Measurements from ENCODE around the gene MAPT.
"Not testable (repeated sequence)": the region's sequence is repeated elsewhere in the genome, so short reads cannot be mapped to it uniquely, and the experiment has no call there.

The MAPT gene

DNA sequence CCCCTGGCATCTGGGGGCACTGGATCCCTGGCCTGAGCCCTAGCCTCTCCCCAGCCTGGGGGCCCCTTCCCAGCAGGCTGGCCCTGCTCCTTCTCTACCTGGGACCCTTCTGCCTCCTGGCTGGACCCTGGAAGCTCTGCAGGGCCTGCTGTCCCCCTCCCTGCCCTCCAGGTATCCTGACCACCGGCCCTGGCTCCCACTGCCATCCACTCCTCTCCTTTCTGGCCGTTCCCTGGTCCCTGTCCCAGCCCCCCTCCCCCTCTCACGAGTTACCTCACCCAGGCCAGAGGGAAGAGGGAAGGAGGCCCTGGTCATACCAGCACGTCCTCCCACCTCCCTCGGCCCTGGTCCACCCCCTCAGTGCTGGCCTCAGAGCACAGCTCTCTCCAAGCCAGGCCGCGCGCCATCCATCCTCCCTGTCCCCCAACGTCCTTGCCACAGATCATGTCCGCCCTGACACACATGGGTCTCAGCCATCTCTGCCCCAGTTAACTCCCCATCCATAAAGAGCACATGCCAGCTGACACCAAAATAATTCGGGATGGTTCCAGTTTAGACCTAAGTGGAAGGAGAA lies 118.2 kb downstream of the MAPT start:
- Histone ChIP-seq H3K4me1 (peaks cover 0 to 34% (median 8%) of the 10 kb centered on the region in 10 experiments; a peak in 9 of 20 replicates), H3K9ac (no peak overlapping the region), H4K20me1 (no peaks in the 10 kb centered on the region; a peak in 1 of 22 replicates), H3K27me3 (no peaks in the 10 kb centered on the region), H3K9me3 (replicated peaks in 1 of 11) (no peaks in the 10 kb centered on the region), H3K36me3 (no peaks in the 10 kb centered on the region), H3K27ac (no peak overlapping the region), H3K4me3 (no peak overlapping the region), H3K4me2 (no peak overlapping the region)
- no peak for TF ChIP-seq Cebpa-rat (IDR thresholded peaks at IDR 0.05)

GRCh38 chr17:46013127-46013501 lies 118.8 kb downstream of the MAPT start:
- Histone ChIP-seq H3K4me2 (no peak overlapping the region), H3K4me3 (no peak overlapping the region), H3K4me1 (peaks cover 0 to 29% (median 7%) of the 10 kb centered on the region in 10 experiments; a peak in 9 of 20 replicates), H3K27ac (no peak overlapping the region), H3K9me3 (replicated peaks in 1 of 11) (no peaks in the 10 kb centered on the region), H4K20me1 (no peaks in the 10 kb centered on the region; a peak in 1 of 22 replicates), H3K27me3 (no peaks in the 10 kb centered on the region), H3K9ac (no peak overlapping the region), H3K36me3 (no peaks in the 10 kb centered on the region)
- no peak for TF ChIP-seq Cebpa-rat (IDR thresholded peaks at IDR 0.05)

GRCh38 chr17:46013502-46014165 lies 119.3 kb downstream of the MAPT start:
- no peak overlapping the region for H3K4me3 ChIP-seq
- no peak overlapping the region for H3K4me2 ChIP-seq
- no peak for TF ChIP-seq Cebpa-rat (IDR thresholded peaks at IDR 0.05)
- peaks cover 0 to 28% (median 7%) of the 10 kb centered on the region in 10 experiments; a peak in 8 of 20 replicates for H3K4me1 ChIP-seq
- no peaks in the 10 kb centered on the region; a peak in 1 of 22 replicates for H4K20me1 ChIP-seq
- H3K9me3 ChIP-seq (replicated peaks in 1 of 11) = no peaks in the 10 kb centered on the region
- H3K9ac ChIP-seq = no peak overlapping the region
- H3K27ac ChIP-seq = no peak overlapping the region
- H3K36me3 ChIP-seq = no peaks in the 10 kb centered on the region
- H3K27me3 ChIP-seq = no peaks in the 10 kb centered on the region

DNA sequence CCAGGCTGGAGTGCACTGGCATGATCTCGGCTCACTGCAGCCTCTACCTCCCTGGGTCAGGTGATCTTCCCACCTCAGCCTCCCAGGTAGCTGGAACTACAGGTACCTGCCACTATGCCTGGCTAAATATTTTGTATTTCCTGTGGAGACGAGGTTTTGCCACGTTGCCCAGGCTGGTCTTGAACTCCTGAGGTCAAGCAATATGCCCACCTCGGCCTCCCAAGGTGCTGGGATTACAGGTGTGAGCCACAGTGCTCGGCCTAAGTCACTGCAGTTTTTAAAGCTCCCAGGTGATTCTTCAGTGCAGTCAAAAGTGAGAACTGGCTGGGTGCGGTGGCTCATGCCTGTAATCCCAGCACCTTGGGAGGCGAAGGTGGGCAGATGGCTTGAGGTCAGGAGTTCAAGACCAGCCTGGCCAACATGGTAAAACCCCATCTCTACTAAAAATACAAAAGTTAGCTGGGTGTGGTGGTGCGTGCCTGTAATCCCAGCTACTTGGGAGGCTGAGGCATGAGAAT lies 125.1 kb downstream of the MAPT start:
- H3K36me3 ChIP-seq = peaks cover 0 to 22% (median 6%) of the 10 kb centered on the region in 11 experiments; a peak in 10 of 22 replicates
- H3K4me3 ChIP-seq; H3K27ac ChIP-seq; H3K9me3 ChIP-seq (replicated peaks in 1 of 11); H3K27me3 ChIP-seq; H3K9ac ChIP-seq; H4K20me1 ChIP-seq: not testable (repeated sequence)
- peaks cover 8 to 24% (median 12%) of the 10 kb centered on the region in 10 experiments for H3K4me1 ChIP-seq
- H3K4me2 ChIP-seq = peak overlapping the region in 1 of 11 experiments; percentile 49; a peak in 1 of 22 replicates

- Histone ChIP-seq H3K36me3 (peaks cover 0 to 24% (median 6%) of the 10 kb centered on the region in 11 experiments; a peak in 10 of 22 replicates), H3K9me3 (replicated peaks in 1 of 11) (no peaks in the 10 kb centered on the region), H3K27me3 (no peaks in the 10 kb centered on the region), H3K4me1 (peaks cover 15 to 32% (median 19%) of the 10 kb centered on the region in 10 experiments), H3K4me2 (peak overlapping the region in 2 of 11 experiments; percentile 49 to 58; a peak in 4 of 22 replicates), H4K20me1 (peaks cover 0 to 6% (median 4%) of the 10 kb centered on the region in 11 experiments; a peak in 13 of 22 replicates), H3K27ac (peak overlapping the region in 3 of 11 experiments; percentile 42 to 61 (median 53); a peak in 5 of 22 replicates), H3K4me3 (no peak overlapping the region), H3K9ac (no peak overlapping the region)
- no peak for TF ChIP-seq Cebpa-rat (IDR thresholded peaks at IDR 0.05)
Measured at GRCh38 chr17:46020023-46020761, 125.8 kb downstream of the MAPT start.

DNA sequence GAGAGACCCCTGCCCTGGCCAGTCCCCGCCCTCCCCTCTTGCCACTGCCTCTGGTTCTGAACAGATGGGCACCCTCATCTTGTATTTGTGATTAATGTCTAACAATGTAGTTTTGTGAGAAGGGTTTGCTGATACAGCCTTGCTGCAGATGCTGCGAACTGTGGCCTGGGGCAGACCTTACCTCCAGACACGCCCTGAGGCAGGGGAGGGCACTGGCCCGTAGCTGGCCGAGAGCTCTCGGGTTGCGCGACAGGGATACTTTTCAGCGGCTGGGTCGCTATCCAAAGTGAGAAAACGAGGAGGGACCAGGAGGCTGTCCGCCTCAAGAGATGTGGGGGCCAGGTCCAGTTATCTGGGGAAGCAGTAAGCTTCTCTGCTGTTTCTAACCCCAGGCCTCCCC lies 126.6 kb downstream of the MAPT start:
- no peaks in the 10 kb centered on the region for H3K27me3 ChIP-seq
- peak overlapping the region in 1 of 11 experiments; percentile 42; a peak in 1 of 22 replicates for H3K27ac ChIP-seq
- peaks cover 0 to 14% (median 12%) of the 10 kb centered on the region in 11 experiments; a peak in 18 of 22 replicates for H4K20me1 ChIP-seq

GRCh38 chr17:46023366-46023765 lies 129.0 kb downstream of the MAPT start:
- not testable (repeated sequence) for H3K27me3 ChIP-seq; H3K4me3 ChIP-seq; H3K27ac ChIP-seq; H3K9me3 ChIP-seq (replicated peaks in 1 of 11)
- Histone ChIP-seq H3K4me2 (peak overlapping the region in 5 of 11 experiments; percentile 8 to 96 (median 78); a peak in 5 of 22 replicates), H4K20me1 (peaks cover 4 to 38% (median 34%) of the 10 kb centered on the region in 11 experiments; a peak in 20 of 22 replicates), H3K4me1 (peaks cover 47 to 63% (median 51%) of the 10 kb centered on the region in 10 experiments), H3K36me3 (peaks cover 0 to 32% (median 7%) of the 10 kb centered on the region in 11 experiments; a peak in 14 of 22 replicates), H3K9ac (0 out of 22 replicates have a peak overlapping the region, but pooled peaks of 1 of the 11 experiments have one; percentile 24)

More for the DNA sequence above, 126.6 kb downstream of the MAPT start:
- Histone ChIP-seq H3K4me2 (no peak overlapping the region), H3K4me3 (no peak overlapping the region), H3K36me3 (peaks cover 0 to 24% (median 6%) of the 10 kb centered on the region in 11 experiments; a peak in 10 of 22 replicates), H3K4me1 (peaks cover 24 to 40% (median 27%) of the 10 kb centered on the region in 10 experiments), H3K9ac (no peak overlapping the region), H3K9me3 (replicated peaks in 1 of 11) (no peaks in the 10 kb centered on the region)
- TF ChIP-seq Cebpa-rat (IDR thresholded peaks at IDR 0.05) = no peak

DNA sequence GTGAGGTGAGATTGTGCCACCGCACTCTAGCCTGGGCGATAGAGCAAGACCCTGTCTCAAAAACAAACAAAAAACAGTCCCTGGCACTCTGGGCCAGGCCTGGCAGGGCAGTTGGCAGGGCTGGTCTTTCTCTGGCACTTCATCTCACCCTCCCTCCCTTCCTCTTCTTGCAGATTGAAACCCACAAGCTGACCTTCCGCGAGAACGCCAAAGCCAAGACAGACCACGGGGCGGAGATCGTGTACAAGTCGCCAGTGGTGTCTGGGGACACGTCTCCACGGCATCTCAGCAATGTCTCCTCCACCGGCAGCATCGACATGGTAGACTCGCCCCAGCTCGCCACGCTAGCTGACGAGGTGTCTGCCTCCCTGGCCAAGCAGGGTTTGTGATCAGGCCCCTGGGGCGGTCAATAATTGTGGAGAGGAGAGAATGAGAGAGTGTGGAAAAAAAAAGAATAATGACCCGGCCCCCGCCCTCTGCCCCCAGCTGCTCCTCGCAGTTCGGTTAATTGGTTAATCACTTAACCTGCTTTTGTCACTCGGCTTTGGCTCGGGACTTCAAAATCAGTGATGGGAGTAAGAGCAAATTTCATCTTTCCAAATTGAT lies 129.5 kb downstream of the MAPT start:
- H3K36me3 ChIP-seq = peaks cover 0 to 37% (median 11%) of the 10 kb centered on the region in 11 experiments; a peak in 15 of 22 replicates
- H4K20me1 ChIP-seq = peaks cover 9 to 43% (median 40%) of the 10 kb centered on the region in 11 experiments; a peak in 20 of 22 replicates
- peak overlapping the region in 9 of 11 experiments; percentile 1 to 96 (median 24); a peak in 14 of 22 replicates for H3K4me2 ChIP-seq
- peaks cover 52 to 69% (median 56%) of the 10 kb centered on the region in 10 experiments for H3K4me1 ChIP-seq
- no peak overlapping the region for H3K27ac ChIP-seq
- no peaks in the 10 kb centered on the region for H3K27me3 ChIP-seq
- no peak for TF ChIP-seq Cebpa-rat (IDR thresholded peaks at IDR 0.05)
- no peak overlapping the region for H3K4me3 ChIP-seq
- no peaks in the 10 kb centered on the region for H3K9me3 ChIP-seq (replicated peaks in 1 of 11)
- 0 out of 22 replicates have a peak overlapping the region, but pooled peaks of 1 of the 11 experiments have one; percentile 24 for H3K9ac ChIP-seq

Measured in BLaER1 treated with 17β-estradiol and CSF1 and Interleukin-3, amounts not matched to agents 10 nM and 100 nM (cell line).